CD14-positive monocyte (primary cell): ENCODE results near the gene ABAT. TPM values are rescaled to one million over a fixed set of nuclear protein-coding genes. Genes with fewer than 3 reads are reported as not detected.

Experiments
- DNase-seq, 3 donors: peaks; one replicate each; pipeline ENCODE4 v3.0.0-alpha.2; 2011 to 2022
- H2AFZ ChIP-seq: 2 replicates; pipeline ENCODE4 v1.6.0; 2012; ENCODE audit warnings: mild to moderate bottlenecking, low read depth, low read length, inconsistent platforms; ENCODE audit not compliant: insufficient read depth, poor library complexity, severe bottlenecking
- H3K27ac ChIP-seq, 2 donors: 1 replicate in 1 of 2; 2 replicates in 1 of 2; pipeline ENCODE4 v1.5.1; 2012 to 2013; ENCODE audit warnings: low read length in 2 of 2, control low read depth in 1 of 2, inconsistent platforms in 1 of 2, low read depth in 1 of 2, mild to moderate bottlenecking in 1 of 2
- H3K27me3 ChIP-seq, 2 donors: one replicate each; pipeline versions ENCODE4 v1.6.0 to v1.6.1; 2011 to 2013; ENCODE audit warnings: low read length in 2 of 2; ENCODE audit not compliant: control insufficient read depth in 2 of 2, insufficient read depth in 2 of 2
- H3K36me3 ChIP-seq, 2 donors: replicated peaks in 1 of 2; 1 replicate in 1 of 2; 2 replicates in 1 of 2; pipeline versions ENCODE4 v1.5.1 to v1.6.1; 2012 to 2013; ENCODE audit warnings: low read length in 2 of 2, control low read depth in 1 of 2, inconsistent platforms in 1 of 2, mild to moderate bottlenecking in 1 of 2; ENCODE audit not compliant: insufficient read depth in 2 of 2, control insufficient read depth in 1 of 2
- H3K4me1 ChIP-seq, 2 donors: 1 replicate in 1 of 2; 2 replicates in 1 of 2; pipeline versions ENCODE4 v1.5.1 to v1.6.1; 2012 to 2013; ENCODE audit warnings: low read length in 2 of 2, control low read depth in 1 of 2, inconsistent platforms in 1 of 2, mild to moderate bottlenecking in 1 of 2, moderate library complexity in 1 of 2; ENCODE audit not compliant: insufficient read depth in 2 of 2, control insufficient read depth in 1 of 2
- H3K4me2 ChIP-seq: replicated peaks from 2 replicates; pipeline ENCODE3; 2012; ENCODE audit warnings: low read length, moderate library complexity, mild to moderate bottlenecking; ENCODE audit not compliant: poor library complexity, severe bottlenecking; ENCODE audit errors: extremely low read depth
- H3K4me3 ChIP-seq, 3 experiments: fragments of 200-600 bp in 1 of 3; sonication (generic) in 1 of 3; replicated peaks in 1 of 3; 1 replicate in 2 of 3; 2 replicates in 1 of 3; pipeline ENCODE4 v1.5.1; 2011 to 2013; ENCODE audit warnings: low read length in 3 of 3, mild to moderate bottlenecking in 3 of 3, control low read depth in 2 of 3, low read depth in 2 of 3, inconsistent platforms in 1 of 3, moderate library complexity in 1 of 3
- H3K79me2 ChIP-seq: 2 replicates; pipeline ENCODE4 v1.6.0; 2012; ENCODE audit warnings: mild to moderate bottlenecking, control low read depth, inconsistent platforms, low read length, moderate library complexity; ENCODE audit not compliant: insufficient read depth
- H3K9ac ChIP-seq: 2 replicates; pipeline ENCODE4 v1.6.0; 2017; ENCODE audit warnings: low read length, mild to moderate bottlenecking; ENCODE audit not compliant: insufficient read depth, poor library complexity, severe bottlenecking
- H3K9me3 ChIP-seq, 2 donors: replicated peaks in 1 of 2; 1 replicate in 1 of 2; 2 replicates in 1 of 2; pipeline versions ENCODE4 v1.5.1 to v1.6.1; 2012 to 2013; ENCODE audit warnings: low read length in 2 of 2, control low read depth in 1 of 2; ENCODE audit not compliant: control insufficient read depth in 1 of 2, insufficient read depth in 1 of 2
- H4K20me1 ChIP-seq: 2 replicates; pipeline ENCODE4 v1.6.0; 2012; ENCODE audit warnings: mild to moderate bottlenecking, low read length, control low read depth, moderate library complexity; ENCODE audit not compliant: insufficient read depth
- H3K27ac Mint-ChIP-seq, 7 donors: one replicate each; pipeline ENCODE4 v1.8.0; 2020; ENCODE audit warnings: mild to moderate bottlenecking in 7 of 7, mixed read lengths in 7 of 7, moderate library complexity in 6 of 7, inconsistent platforms in 2 of 7
- H3K27me3 Mint-ChIP-seq, 3 donors: one replicate each; pipeline ENCODE4 v1.8.0; 2021 to 2022; ENCODE audit warnings: low read depth in 3 of 3, mild to moderate bottlenecking in 3 of 3, mixed read lengths in 3 of 3, moderate library complexity in 3 of 3, inconsistent platforms in 1 of 3
- H3K36me3 Mint-ChIP-seq, 2 donors: one replicate each; pipeline ENCODE4 v1.8.0; 2020; ENCODE audit warnings: mixed read lengths in 2 of 2, inconsistent platforms in 1 of 2, mild to moderate bottlenecking in 1 of 2
- H3K4me1 Mint-ChIP-seq: one replicate; pipeline ENCODE4 v1.8.0; 2020; ENCODE audit warnings: mild to moderate bottlenecking, mixed read lengths
- H3K4me3 Mint-ChIP-seq, 2 donors: one replicate each; pipeline ENCODE4 v1.8.0; 2020; ENCODE audit warnings: mild to moderate bottlenecking in 2 of 2, mixed read lengths in 2 of 2, moderate library complexity in 1 of 2
- H3K9me3 Mint-ChIP-seq, 7 donors: one replicate each; pipeline ENCODE4 v1.8.0; 2020 to 2022; ENCODE audit warnings: mixed read lengths in 7 of 7, mild to moderate bottlenecking in 6 of 7, moderate library complexity in 6 of 7, inconsistent platforms in 2 of 7
- CTCF ChIP-seq: fragments of 200-600 bp; IDR thresholded peaks from one replicate; pipeline ENCODE4 v1.8.0; 2022; ENCODE audit warnings: antibody characterized with exemption, mild to moderate bottlenecking
- WGBS: methylation state at CpG from one replicate; pipeline ENCODE4 v1.1.5; 2013; ENCODE audit warnings: missing lambda C conversion rate; ENCODE audit not compliant: insufficient coverage; 5-methylcytosine and 5-hydroxymethylcytosine counted together
- intact Hi-C, 2 donors: fragments of 100-400 bp; cut with micrococcal nuclease; formaldehyde crosslinking; loops; one replicate each; pipeline versions ENCODE4 v1.15.0 to v1.15.1; 2023
- polyA plus RNA-seq, 3 donors: library from polyadenylated mRNA; depleted of rRNA in 1 of 3; unstranded in 2 of 3; stranded (reverse) in 1 of 3; fragments of 300-500 nt in 2 of 3; fragments of >200 nt in 1 of 3; fragmentation: Illumina TruSeq in 2 of 3; gene quantifications; 1 replicate in 2 of 3; 2 replicates in 1 of 3; pipeline ENCODE4 v1.2.3, GENCODE V29; 2012 to 2021

Gene ABAT
- polyA plus RNA-seq, 3 donors = 4.9 to 11.8 (median 8.7) TPM

- peaks cover 0 to 4% (median 0%) of the 10 kb centered on the region in 3 donors for H3K27me3 Mint-ChIP-seq
- no peak overlapping the region for H3K9ac ChIP-seq
Measured at GRCh38 chr16:8795818-8796217, 121.4 kb downstream of the ABAT start.

More at GRCh38 chr16:8795818-8796217, 121.4 kb downstream of the ABAT start:
- Histone ChIP-seq H3K4me1 (peaks cover 29 to 37% of the 10 kb centered on the region in 2 donors), H2AFZ (no peak overlapping the region), H4K20me1 (peaks cover 18% of the 10 kb centered on the region), H3K27me3 (no peaks in the 10 kb centered on the region), H3K36me3 (peaks cover under 1 to 18% of the 10 kb centered on the region in 2 donors), H3K9me3 (no peaks in the 10 kb centered on the region), H3K4me3 (no peak overlapping the region), H3K79me2 (peaks cover 58% of the 10 kb centered on the region), H3K4me2 (no peak overlapping the region), H3K27ac (no peak overlapping the region)
- 95% methylated on average over 8 of the region's 10 CpGs for WGBS
- TF ChIP-seq CTCF = no peak
- H3K4me1 Mint-ChIP-seq = peaks cover 31% of the 10 kb centered on the region
- H3K36me3 Mint-ChIP-seq = peaks cover 5 to 15% of the 10 kb centered on the region in 2 donors
- peak overlapping the region in 1 of 7 donors; percentile 20 for H3K27ac Mint-ChIP-seq
- intact Hi-C loops = loop anchor here in 1 of 2 donors (5.0 to 10.0 kb wide), 3 partner anchors 71 to 164 kb away; partner anchors contain the start of genes ABAT and CARHSP1
- H3K4me3 Mint-ChIP-seq = no peak overlapping the region
- H3K9me3 Mint-ChIP-seq = peaks cover 0 to 3% (median 0%) of the 10 kb centered on the region in 7 donors
- DNase-seq = no peak
